ENCODE results near the gene PATJ.
A peak's percentile ranks its signal among the peaks of the same experiment; 100 is the strongest.

The PATJ gene

GRCh38 chr1:62025154-62025553 lies 282.9 kb downstream of the PATJ start:
- H3K4ac ChIP-seq (ENCODE audit: low read depth, low read length): no peak overlapping the region
- no peak overlapping the region for H3K18ac ChIP-seq (ENCODE audit: low read length)
- H3K79me1 ChIP-seq (ENCODE audit: low read length): no peaks in the 10 kb centered on the region
- H3K27ac ChIP-seq (ENCODE audit: low read depth, low read length): no peak overlapping the region
- no peak for DNase-seq
- H3K79me2 ChIP-seq (ENCODE audit: control insufficient read depth, insufficient read depth, low read length): no peaks in the 10 kb centered on the region
- H2BK120ac ChIP-seq (ENCODE audit: low read depth, low read length): no peak overlapping the region
- H3K4me3 ChIP-seq (ENCODE audit: low read length): no peak overlapping the region
- H3K27me3 ChIP-seq (ENCODE audit: insufficient read depth, low read length, poor library complexity): no peaks in the 10 kb centered on the region
- WGBS (ENCODE audit: extremely low coverage, insufficient coverage, low lambda C conversion rate): no CpG with 5 or more reads among the region's 4 CpGs
- no peak overlapping the region for H4K8ac ChIP-seq (ENCODE audit: low read depth, low read length)
- H2AK5ac ChIP-seq (ENCODE audit: low read length): no peak overlapping the region
- H2BK5ac ChIP-seq (ENCODE audit: low read length): no peak overlapping the region
- no peak overlapping the region for H3K4me2 ChIP-seq (ENCODE audit: low read length)
- no peaks in the 10 kb centered on the region for H3K36me3 ChIP-seq (ENCODE audit: control insufficient read depth, insufficient read depth, low read length)
- no peaks in the 10 kb centered on the region for H3K4me1 ChIP-seq (ENCODE audit: control insufficient read depth, low read depth, low read length)
- no peak overlapping the region for H3K9ac ChIP-seq (ENCODE audit: low read length)
- H2BK15ac ChIP-seq (replicated peaks; ENCODE audit: low read depth): no peak overlapping the region
- no peak overlapping the region for H4K5ac ChIP-seq (ENCODE audit: low read length)
- H3K56ac ChIP-seq (ENCODE audit: low read length): no peak overlapping the region
- no peak overlapping the region for H3K23ac ChIP-seq (ENCODE audit: low read length)

- no peak overlapping the region for H3K18ac ChIP-seq (ENCODE audit: low read length)
- no peak overlapping the region for H3K56ac ChIP-seq (ENCODE audit: low read length)
- no peaks in the 10 kb centered on the region for H3K79me1 ChIP-seq (ENCODE audit: low read length)
- no peak overlapping the region for H4K5ac ChIP-seq (ENCODE audit: low read length)
- no peak overlapping the region for H3K23ac ChIP-seq (ENCODE audit: low read length)
- no peak overlapping the region for H3K9ac ChIP-seq (ENCODE audit: low read length)
- H3K4me1 ChIP-seq (ENCODE audit: control insufficient read depth, low read depth, low read length): no peaks in the 10 kb centered on the region
- DNase-seq: no peak
- H2BK120ac ChIP-seq (ENCODE audit: low read depth, low read length): no peak overlapping the region
- no peaks in the 10 kb centered on the region for H3K36me3 ChIP-seq (ENCODE audit: control insufficient read depth, insufficient read depth, low read length)
- H2AK5ac ChIP-seq (ENCODE audit: low read length): no peak overlapping the region
- H2BK5ac ChIP-seq (ENCODE audit: low read length): no peak overlapping the region
- H2BK15ac ChIP-seq (replicated peaks; ENCODE audit: low read depth): no peak overlapping the region
- no peaks in the 10 kb centered on the region for H3K27me3 ChIP-seq (ENCODE audit: insufficient read depth, low read length, poor library complexity)
- H3K4me3 ChIP-seq (ENCODE audit: low read length): no peak overlapping the region
- no peak overlapping the region for H4K8ac ChIP-seq (ENCODE audit: low read depth, low read length)
- WGBS (ENCODE audit: extremely low coverage, insufficient coverage, low lambda C conversion rate): no CpG with 5 or more reads among the region's 2 CpGs
- H3K27ac ChIP-seq (ENCODE audit: low read depth, low read length): no peak overlapping the region
- H3K79me2 ChIP-seq (ENCODE audit: control insufficient read depth, insufficient read depth, low read length): no peaks in the 10 kb centered on the region
- H3K4me2 ChIP-seq (ENCODE audit: low read length): no peak overlapping the region
- H3K4ac ChIP-seq (ENCODE audit: low read depth, low read length): no peak overlapping the region
These were observed 283.6 kb downstream of the PATJ start for GRCh38 chr1:62025892-62026291.

- H2BK5ac ChIP-seq (ENCODE audit: low read length): no peak overlapping the region
- H3K4me2 ChIP-seq (ENCODE audit: low read length): no peak overlapping the region
- peaks cover 6% of the 10 kb centered on the region for H3K4me1 ChIP-seq (ENCODE audit: control insufficient read depth, low read depth, low read length)
- H3K23ac ChIP-seq (ENCODE audit: low read length): no peak overlapping the region
- no peak overlapping the region for H4K8ac ChIP-seq (ENCODE audit: low read depth, low read length)
- no peak overlapping the region for H4K5ac ChIP-seq (ENCODE audit: low read length)
- no peak overlapping the region for H3K9ac ChIP-seq (ENCODE audit: low read length)
- WGBS (ENCODE audit: extremely low coverage, insufficient coverage, low lambda C conversion rate): no CpG with 5 or more reads among the region's 2 CpGs
- no peak overlapping the region for H2AK5ac ChIP-seq (ENCODE audit: low read length)
- H3K4me3 ChIP-seq (ENCODE audit: low read length): no peak overlapping the region
- H3K27ac ChIP-seq (ENCODE audit: low read depth, low read length): no peak overlapping the region
- H3K79me1 ChIP-seq (ENCODE audit: low read length): no peaks in the 10 kb centered on the region
- no peak for DNase-seq
- no peaks in the 10 kb centered on the region for H3K27me3 ChIP-seq (ENCODE audit: insufficient read depth, low read length, poor library complexity)
- H3K36me3 ChIP-seq (ENCODE audit: control insufficient read depth, insufficient read depth, low read length): no peaks in the 10 kb centered on the region
- H2BK120ac ChIP-seq (ENCODE audit: low read depth, low read length): no peak overlapping the region
- H3K56ac ChIP-seq (ENCODE audit: low read length): no peak overlapping the region
- no peak overlapping the region for H3K4ac ChIP-seq (ENCODE audit: low read depth, low read length)
- no peak overlapping the region for H2BK15ac ChIP-seq (replicated peaks; ENCODE audit: low read depth)
- H3K18ac ChIP-seq (ENCODE audit: low read length): no peak overlapping the region
- H3K79me2 ChIP-seq (ENCODE audit: control insufficient read depth, insufficient read depth, low read length): no peaks in the 10 kb centered on the region
These were observed 287.4 kb downstream of the PATJ start for GRCh38 chr1:62029704-62030103.

- Histone ChIP-seq H3K56ac (ENCODE audit: low read length) (no peak overlapping the region), H3K18ac (ENCODE audit: low read length) (peak overlapping the region; percentile 39), H3K4me1 (ENCODE audit: control insufficient read depth, low read depth, low read length) (peaks cover 6% of the 10 kb centered on the region), H3K36me3 (ENCODE audit: control insufficient read depth, insufficient read depth, low read length) (no peaks in the 10 kb centered on the region), H3K4me3 (ENCODE audit: low read length) (no peak overlapping the region), H3K27me3 (ENCODE audit: insufficient read depth, low read length, poor library complexity) (no peaks in the 10 kb centered on the region), H3K79me1 (ENCODE audit: low read length) (no peaks in the 10 kb centered on the region), H3K4me2 (ENCODE audit: low read length) (no peak overlapping the region), H4K5ac (ENCODE audit: low read length) (no peak overlapping the region), H3K9ac (ENCODE audit: low read length) (no peak overlapping the region), H2BK120ac (ENCODE audit: low read depth, low read length) (no peak overlapping the region), H3K79me2 (ENCODE audit: control insufficient read depth, insufficient read depth, low read length) (no peaks in the 10 kb centered on the region), H3K23ac (ENCODE audit: low read length) (no peak overlapping the region), H2BK15ac (replicated peaks; ENCODE audit: low read depth) (no peak overlapping the region), H3K27ac (ENCODE audit: low read depth, low read length) (no peak overlapping the region), H4K8ac (ENCODE audit: low read depth, low read length) (no peak overlapping the region), H2BK5ac (ENCODE audit: low read length) (no peak overlapping the region), H3K4ac (ENCODE audit: low read depth, low read length) (no peak overlapping the region), H2AK5ac (ENCODE audit: low read length) (no peak overlapping the region)
- DNase-seq: no peak
- no CpG with 5 or more reads among the region's 4 CpGs for WGBS (ENCODE audit: extremely low coverage, insufficient coverage, low lambda C conversion rate)
These were observed 292.5 kb downstream of the PATJ start for GRCh38 chr1:62034790-62035189.

- whole genome bisulfite sequencing (ENCODE audit: extremely low coverage, insufficient coverage, low lambda C conversion rate): no CpG with 5 or more reads among the region's 1 CpG
- H3K36me3 ChIP-seq (ENCODE audit: control insufficient read depth, insufficient read depth, low read length): no peaks in the 10 kb centered on the region
- H3K4ac ChIP-seq (ENCODE audit: low read depth, low read length): no peak overlapping the region
- H4K8ac ChIP-seq (ENCODE audit: low read depth, low read length): no peak overlapping the region
- H3K27ac ChIP-seq (ENCODE audit: low read depth, low read length): no peak overlapping the region
- no peak overlapping the region for H3K4me2 ChIP-seq (ENCODE audit: low read length)
- H2BK15ac ChIP-seq (replicated peaks; ENCODE audit: low read depth): no peak overlapping the region
- no peaks in the 10 kb centered on the region for H3K79me2 ChIP-seq (ENCODE audit: control insufficient read depth, insufficient read depth, low read length)
- H3K18ac ChIP-seq (ENCODE audit: low read length): no peak overlapping the region
- no peak for DNase-seq
- H3K9ac ChIP-seq (ENCODE audit: low read length): no peak overlapping the region
- H2BK120ac ChIP-seq (ENCODE audit: low read depth, low read length): no peak overlapping the region
- H3K79me1 ChIP-seq (ENCODE audit: low read length): no peaks in the 10 kb centered on the region
- H3K56ac ChIP-seq (ENCODE audit: low read length): no peak overlapping the region
- no peak overlapping the region for H3K4me3 ChIP-seq (ENCODE audit: low read length)
- H2AK5ac ChIP-seq (ENCODE audit: low read length): no peak overlapping the region
- no peaks in the 10 kb centered on the region for H3K27me3 ChIP-seq (ENCODE audit: insufficient read depth, low read length, poor library complexity)
- no peak overlapping the region for H4K5ac ChIP-seq (ENCODE audit: low read length)
- H3K23ac ChIP-seq (ENCODE audit: low read length): no peak overlapping the region
- H3K4me1 ChIP-seq (ENCODE audit: control insufficient read depth, low read depth, low read length): peaks cover 8% of the 10 kb centered on the region
- no peak overlapping the region for H2BK5ac ChIP-seq (ENCODE audit: low read length)
These were observed 295.0 kb downstream of the PATJ start for GRCh38 chr1:62037274-62037673.

- no peak overlapping the region for H3K9ac ChIP-seq (ENCODE audit: low read length)
- no peak overlapping the region for H3K4me3 ChIP-seq (ENCODE audit: low read length)
- no peak overlapping the region for H3K27ac ChIP-seq (ENCODE audit: low read depth, low read length)
- H3K4ac ChIP-seq (ENCODE audit: low read depth, low read length): no peak overlapping the region
- WGBS (ENCODE audit: extremely low coverage, insufficient coverage, low lambda C conversion rate): no CpG with 5 or more reads among the region's 7 CpGs
- H4K5ac ChIP-seq (ENCODE audit: low read length): no peak overlapping the region
- H3K4me1 ChIP-seq (ENCODE audit: control insufficient read depth, low read depth, low read length): peaks cover 5% of the 10 kb centered on the region
- H4K8ac ChIP-seq (ENCODE audit: low read depth, low read length): no peak overlapping the region
- no peak overlapping the region for H3K56ac ChIP-seq (ENCODE audit: low read length)
- H3K79me1 ChIP-seq (ENCODE audit: low read length): no peaks in the 10 kb centered on the region
- H2BK15ac ChIP-seq (replicated peaks; ENCODE audit: low read depth): no peak overlapping the region
- H3K79me2 ChIP-seq (ENCODE audit: control insufficient read depth, insufficient read depth, low read length): no peaks in the 10 kb centered on the region
- H3K4me2 ChIP-seq (ENCODE audit: low read length): no peak overlapping the region
- H3K23ac ChIP-seq (ENCODE audit: low read length): no peak overlapping the region
- no peak overlapping the region for H2AK5ac ChIP-seq (ENCODE audit: low read length)
- H3K27me3 ChIP-seq (ENCODE audit: insufficient read depth, low read length, poor library complexity): no peaks in the 10 kb centered on the region
- DNase-seq: no peak
- H2BK120ac ChIP-seq (ENCODE audit: low read depth, low read length): no peak overlapping the region
- H2BK5ac ChIP-seq (ENCODE audit: low read length): no peak overlapping the region
- H3K18ac ChIP-seq (ENCODE audit: low read length): no peak overlapping the region
- no peaks in the 10 kb centered on the region for H3K36me3 ChIP-seq (ENCODE audit: control insufficient read depth, insufficient read depth, low read length)
These were observed 296.5 kb downstream of the PATJ start for GRCh38 chr1:62038594-62039284.
